MM.1S (cell line): Measurements from ENCODE around the gene NEURL1.

Source experiments
- DNase-seq: peaks from one replicate; pipeline ENCODE4 v3.0.0-alpha.2; 2015
- H2AFZ ChIP-seq: fragments of 300-600 bp; sonication (generic); 2 replicates; pipeline ENCODE4 v1.6.0; 2016; ENCODE audit warnings: antibody characterized with exemption, low read length
- H3F3A ChIP-seq: fragments of 300-600 bp; sonication (generic); 2 replicates; pipeline ENCODE4 v1.6.1; 2016; ENCODE audit warnings: mild to moderate bottlenecking, antibody characterized with exemption, low read length, moderate library complexity, mixed read lengths; ENCODE audit not compliant: insufficient read depth
- H3K27ac ChIP-seq: fragments of 300-600 bp; sonication (generic); 2 replicates; pipeline ENCODE4 v1.5.1; 2016; ENCODE audit warnings: mild to moderate bottlenecking, low read length
- H3K27me3 ChIP-seq: fragments of 300-600 bp; sonication (generic); replicated peaks from 2 replicates; pipeline ENCODE4 v1.6.0; 2016; ENCODE audit warnings: low read length; ENCODE audit not compliant: insufficient read depth
- H3K36me3 ChIP-seq: fragments of 300-600 bp; sonication (generic); replicated peaks from 2 replicates; pipeline ENCODE4 v1.6.1; 2016; ENCODE audit warnings: mild to moderate bottlenecking, low read length, mixed read lengths; ENCODE audit not compliant: insufficient read depth
- H3K4me1 ChIP-seq: fragments of 300-600 bp; sonication (generic); 2 replicates; pipeline ENCODE4 v1.6.1; 2016; ENCODE audit warnings: low read length, mixed read lengths
- H3K4me2 ChIP-seq: fragments of 300-600 bp; sonication (generic); 2 replicates; pipeline ENCODE4 v1.6.0; 2016; ENCODE audit warnings: low read depth, low read length
- H3K4me3 ChIP-seq: fragments of 300-600 bp; sonication (generic); 2 replicates; pipeline ENCODE4 v1.5.1; 2016; ENCODE audit warnings: low read length, mixed read lengths
- H3K79me2 ChIP-seq: fragments of 300-600 bp; sonication (generic); 2 replicates; pipeline ENCODE4 v1.6.1; 2016; ENCODE audit warnings: mixed run types, low read length, mixed read lengths
- H3K9ac ChIP-seq: fragments of 300-600 bp; sonication (generic); 2 replicates; pipeline ENCODE4 v1.6.1; 2016; ENCODE audit warnings: low read length, mixed read lengths
- H3K9me2 ChIP-seq: fragments of 300-600 bp; sonication (generic); replicated peaks from 2 replicates; pipeline ENCODE4 v1.6.1; 2016; ENCODE audit warnings: mild to moderate bottlenecking, low read length, mixed read lengths; ENCODE audit not compliant: insufficient read depth
- H3K9me3 ChIP-seq: fragments of 300-600 bp; sonication (generic); replicated peaks from 2 replicates; pipeline ENCODE4 v1.6.1; 2016; ENCODE audit warnings: mild to moderate bottlenecking, low read length, mixed read lengths; ENCODE audit not compliant: insufficient read depth
- H4K20me1 ChIP-seq: fragments of 300-600 bp; sonication (generic); 2 replicates; pipeline ENCODE4 v1.6.1; 2016; ENCODE audit warnings: mild to moderate bottlenecking, low read length, moderate library complexity, mixed read lengths; ENCODE audit not compliant: insufficient read depth
- EZH2 ChIP-seq: fragments of 300-600 bp; sonication (generic); optimal IDR thresholded peaks from 2 replicates; pipeline ENCODE3; 2017; ENCODE audit warnings: low read depth, mild to moderate bottlenecking, antibody characterized with exemption, low read length, mixed read lengths
- EZH2phosphoT487 ChIP-seq: fragments of 300-600 bp; sonication (generic); IDR thresholded peaks from 2 replicates; pipeline ENCODE4 v1.6.1; 2018; ENCODE audit warnings: antibody characterized with exemption, low read length
- TF ChIP-seq, protein P1 (sequence below): fragments of 300-600 bp; sonication (generic); IDR thresholded peaks from 2 replicates; pipeline ENCODE4 v1.5.1; 2016; ENCODE audit warnings: antibody characterized with exemption, low read length, mixed read lengths

NEURL1 gene

DNA sequence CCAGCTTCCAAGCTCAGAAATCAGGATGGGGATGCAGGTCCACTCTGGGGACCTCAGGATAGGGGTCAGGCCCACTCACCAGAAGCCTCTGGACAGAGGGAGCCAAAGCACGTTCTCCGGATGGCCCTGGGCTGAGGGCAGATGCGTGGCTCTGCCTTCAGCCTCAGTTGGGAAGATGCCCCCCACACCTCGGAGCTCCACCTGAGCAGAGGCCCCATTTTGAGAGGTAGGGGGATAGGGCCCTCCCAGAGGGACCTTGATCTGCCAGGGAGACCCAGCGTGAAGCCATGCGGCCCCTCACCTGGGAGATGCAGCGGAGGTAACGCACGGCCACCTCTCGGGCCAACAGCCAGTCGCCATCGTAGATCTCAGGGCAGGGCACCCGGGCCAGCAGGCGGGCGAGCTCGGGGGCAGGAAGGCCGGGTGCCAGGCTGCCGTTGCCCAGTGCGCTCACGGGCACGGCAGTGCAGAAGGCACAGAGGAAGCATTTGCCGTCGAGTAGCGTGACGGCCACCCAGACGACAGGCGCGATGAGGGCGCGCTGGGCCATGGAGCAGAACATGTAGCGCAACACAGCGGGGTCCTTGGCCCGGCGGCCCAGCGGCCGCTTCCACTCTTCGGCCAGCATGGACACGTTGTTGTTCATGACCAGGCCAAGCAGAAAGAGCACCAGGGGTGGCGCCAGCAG lies 35.5 kb upstream of the NEURL1 start:
- 0 out of 2 replicates have a peak overlapping the region, but pooled peaks have one; percentile 28 for H3K9ac ChIP-seq
- H3K36me3 ChIP-seq = no peaks in the 10 kb centered on the region
- no peaks in the 10 kb centered on the region for H4K20me1 ChIP-seq
- H3K79me2 ChIP-seq = peaks cover 7% of the 10 kb centered on the region; the same call in 1 of the 2 replicates
- 0 out of 2 replicates have a peak overlapping the region, but pooled peaks have one; percentile 28 for H3K4me3 ChIP-seq
- H3K9me3 ChIP-seq = no peaks in the 10 kb centered on the region
- no peak overlapping the region for H3K27ac ChIP-seq
- peak overlapping the region; percentile 62; the same call in 1 of the 2 replicates for H3K4me2 ChIP-seq
- no peak for DNase-seq
- H3K9me2 ChIP-seq = no peaks in the 10 kb centered on the region
- H3F3A ChIP-seq = no peaks in the 10 kb centered on the region
- TF ChIP-seq EZH2 = no peak
- H3K4me1 ChIP-seq = peaks cover 18% of the 10 kb centered on the region
- H3K27me3 ChIP-seq = no peaks in the 10 kb centered on the region
- peak overlapping the region; percentile 85 for H2AFZ ChIP-seq

DNA sequence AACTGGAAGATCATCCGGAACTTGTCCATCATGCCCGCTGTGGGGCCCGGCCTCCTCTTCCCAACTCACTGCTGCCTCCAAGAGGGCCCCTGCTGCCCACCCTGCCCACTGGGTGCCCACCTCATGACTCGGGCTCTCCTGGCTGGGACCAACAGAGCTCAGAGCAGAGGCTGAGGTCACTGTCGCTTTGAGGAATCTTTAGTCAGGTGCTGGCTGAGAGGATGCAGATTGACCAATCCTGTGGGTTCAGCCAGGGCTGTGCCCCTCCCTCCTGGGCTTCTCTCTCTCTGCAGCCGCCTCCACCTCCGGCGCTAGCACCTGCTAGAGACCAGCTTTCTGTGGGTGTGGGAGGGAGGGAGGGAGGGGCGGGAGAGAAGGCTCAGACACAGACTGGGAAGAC lies 34.8 kb upstream of the NEURL1 start, which contains the start of gene CALHM1:
CALHM1 (minus strand) TSS at position 181 of the 400 bp plus-strand sequence; CDS start at position 32, 149 bp downstream.
- no peaks in the 10 kb centered on the region for H3K27me3 ChIP-seq
- peak within 1 kb of the TSS; percentile 9; the same call in 1 of the 2 replicates for H3K27ac ChIP-seq
- TF ChIP-seq EZH2 = no peak
- no peaks in the 10 kb centered on the region for H3F3A ChIP-seq
- peak within 1 kb of the TSS; percentile 28 for H3K4me3 ChIP-seq
- no peaks in the 10 kb centered on the region for H3K9me3 ChIP-seq
- no peaks in the 10 kb centered on the region for H3K9me2 ChIP-seq
- peaks cover 18% of the 10 kb centered on the region for H3K4me1 ChIP-seq
- H3K9ac ChIP-seq = peak within 1 kb of the TSS; percentile 28; the same call in 1 of the 2 replicates
- peaks cover 7% of the 10 kb centered on the region; the same call in 1 of the 2 replicates for H3K79me2 ChIP-seq
- no peaks in the 10 kb centered on the region for H3K36me3 ChIP-seq
- H4K20me1 ChIP-seq = no peaks in the 10 kb centered on the region
- peak; percentile 92 for DNase-seq
- H2AFZ ChIP-seq = peak within 1 kb of the TSS; percentile 85
- peak within 1 kb of the TSS; percentile 62; the same call in 1 of the 2 replicates for H3K4me2 ChIP-seq

GRCh38 chr10:103459615-103460014 lies 33.9 kb upstream of the NEURL1 start:
- H3K27ac ChIP-seq = no peak overlapping the region
- H3K27me3 ChIP-seq = no peaks in the 10 kb centered on the region
- H3K36me3 ChIP-seq = no peaks in the 10 kb centered on the region
- peak overlapping the region; percentile 59; the same call in 1 of the 2 replicates for H3K4me2 ChIP-seq
- no peak overlapping the region for H3K4me3 ChIP-seq
- H3K4me1 ChIP-seq = peaks cover 18% of the 10 kb centered on the region
- H2AFZ ChIP-seq = no peak overlapping the region; the same call in 1 of the 2 replicates
- H3F3A ChIP-seq = no peaks in the 10 kb centered on the region
- peaks cover 7% of the 10 kb centered on the region; the same call in 1 of the 2 replicates for H3K79me2 ChIP-seq
- H4K20me1 ChIP-seq = no peaks in the 10 kb centered on the region
- no peak for DNase-seq
- TF ChIP-seq, protein P1, sequence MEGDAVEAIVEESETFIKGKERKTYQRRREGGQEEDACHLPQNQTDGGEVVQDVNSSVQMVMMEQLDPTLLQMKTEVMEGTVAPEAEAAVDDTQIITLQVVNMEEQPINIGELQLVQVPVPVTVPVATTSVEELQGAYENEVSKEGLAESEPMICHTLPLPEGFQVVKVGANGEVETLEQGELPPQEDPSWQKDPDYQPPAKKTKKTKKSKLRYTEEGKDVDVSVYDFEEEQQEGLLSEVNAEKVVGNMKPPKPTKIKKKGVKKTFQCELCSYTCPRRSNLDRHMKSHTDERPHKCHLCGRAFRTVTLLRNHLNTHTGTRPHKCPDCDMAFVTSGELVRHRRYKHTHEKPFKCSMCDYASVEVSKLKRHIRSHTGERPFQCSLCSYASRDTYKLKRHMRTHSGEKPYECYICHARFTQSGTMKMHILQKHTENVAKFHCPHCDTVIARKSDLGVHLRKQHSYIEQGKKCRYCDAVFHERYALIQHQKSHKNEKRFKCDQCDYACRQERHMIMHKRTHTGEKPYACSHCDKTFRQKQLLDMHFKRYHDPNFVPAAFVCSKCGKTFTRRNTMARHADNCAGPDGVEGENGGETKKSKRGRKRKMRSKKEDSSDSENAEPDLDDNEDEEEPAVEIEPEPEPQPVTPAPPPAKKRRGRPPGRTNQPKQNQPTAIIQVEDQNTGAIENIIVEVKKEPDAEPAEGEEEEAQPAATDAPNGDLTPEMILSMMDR = no peak
- TF ChIP-seq EZH2 (no peak), EZH2phosphoT487 (no peak)
- no peaks in the 10 kb centered on the region for H3K9me2 ChIP-seq
- H3K9me3 ChIP-seq = no peaks in the 10 kb centered on the region
- H3K9ac ChIP-seq = no peak overlapping the region

DNA sequence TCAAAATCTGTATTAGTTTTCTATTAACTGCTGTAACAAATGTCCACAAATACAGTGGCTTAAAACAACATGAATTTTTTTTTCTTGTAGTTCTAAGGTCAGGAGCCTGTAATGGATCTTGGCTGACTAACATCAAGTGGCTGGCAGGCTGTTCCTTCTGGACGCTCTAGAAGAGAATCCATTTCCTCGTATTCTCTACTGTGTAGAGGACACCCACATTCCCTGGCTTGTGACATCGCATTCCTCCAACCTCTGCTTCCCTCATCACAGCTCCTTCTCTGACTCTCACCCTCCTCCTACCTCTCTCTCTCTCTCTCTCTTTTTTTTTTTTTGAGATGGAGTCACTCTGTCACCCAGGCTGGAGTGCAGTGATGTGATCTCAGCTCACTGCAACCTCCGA lies 30.0 kb upstream of the NEURL1 start:
- H3K4me1 ChIP-seq = peaks cover 10% of the 10 kb centered on the region
- no peaks in the 10 kb centered on the region for H3F3A ChIP-seq
- no peak overlapping the region for H3K4me3 ChIP-seq
- no peaks in the 10 kb centered on the region for H3K27me3 ChIP-seq
- H2AFZ ChIP-seq = no peak overlapping the region
- H3K4me2 ChIP-seq = no peak overlapping the region
- H3K27ac ChIP-seq = no peak overlapping the region
- H3K36me3 ChIP-seq = no peaks in the 10 kb centered on the region
- H3K79me2 ChIP-seq = no peaks in the 10 kb centered on the region
- H3K9me2 ChIP-seq = no peaks in the 10 kb centered on the region
- no peak overlapping the region for H3K9ac ChIP-seq
- no peak for TF ChIP-seq EZH2
- TF ChIP-seq, protein P1 = no peak
- no peak for TF ChIP-seq EZH2phosphoT487
- H4K20me1 ChIP-seq = no peaks in the 10 kb centered on the region
- no peak for DNase-seq
- H3K9me3 ChIP-seq = no peaks in the 10 kb centered on the region
